ENCODE data around the gene PDHX.
"Not testable (repeated sequence)": the region's sequence is repeated elsewhere in the genome, so short reads cannot be mapped to it uniquely, and the experiment has no call there.

PDHX gene

GRCh38 chr11:34897171-34897870 lies 19.1 kb upstream of the PDHX start:
- in situ Hi-C loops (cut with MboI; ENCODE audit: low sequenced_read_pairs), result loop anchor here (10.0 kb wide), 1 partner anchor 743 kb away; no protein-coding TSS in a partner anchor
- peak; percentile 66 to 96 for DNase-seq (ENCODE audit: low spot score in 2 of 2)
- H3K4me3 ChIP-seq, result no peak overlapping the region
- H3K36me3 ChIP-seq (replicated peaks), result 0 out of 2 replicates have a peak, but pooled peaks cover 2% of the 10 kb centered on the region
- peaks cover 25% of the 10 kb centered on the region for H3K4me1 ChIP-seq
- H3K27me3 ChIP-seq (ENCODE audit: low read depth), result no peaks in the 10 kb centered on the region
- no peaks in the 10 kb centered on the region for H3K9me3 ChIP-seq

GRCh38 chr11:34898474-34898873 lies 17.9 kb upstream of the PDHX start:
- in situ Hi-C loops (cut with MboI; ENCODE audit: low sequenced_read_pairs), result loop anchor here (10.0 kb wide), 1 partner anchor 744 kb away; no protein-coding TSS in a partner anchor
- Histone ChIP-seq H3K9me3 (no peaks in the 10 kb centered on the region), H3K4me1 (peaks cover 25% of the 10 kb centered on the region), H3K36me3 (replicated peaks) (0 out of 2 replicates have a peak, but pooled peaks cover 2% of the 10 kb centered on the region), H3K27me3 (ENCODE audit: low read depth) (no peaks in the 10 kb centered on the region), H3K4me3 (no peak overlapping the region)
- DNase-seq (ENCODE audit: low spot score in 2 of 2), result no peak

GRCh38 chr11:34899633-34900016 lies 16.8 kb upstream of the PDHX start:
- no peak for DNase-seq (ENCODE audit: low spot score in 2 of 2)
- in situ Hi-C loops (cut with MboI; ENCODE audit: low sequenced_read_pairs), result loop anchor here (10.0 kb wide), 1 partner anchor 745 kb away; no protein-coding TSS in a partner anchor
- H3K9me3 ChIP-seq, result no peaks in the 10 kb centered on the region
- no peaks in the 10 kb centered on the region for H3K36me3 ChIP-seq (replicated peaks)
- no peak overlapping the region for H3K4me3 ChIP-seq
- peaks cover 33% of the 10 kb centered on the region for H3K4me1 ChIP-seq
- no peaks in the 10 kb centered on the region for H3K27me3 ChIP-seq (ENCODE audit: low read depth)

GRCh38 chr11:34904421-34904955 lies 11.9 kb upstream of the PDHX start:
- Histone ChIP-seq H3K36me3 (replicated peaks) (no peaks in the 10 kb centered on the region; the same call in 1 of the 2 replicates), H3K4me3 (no peak overlapping the region), H3K4me1 (peaks cover 52% of the 10 kb centered on the region), H3K9me3 (no peaks in the 10 kb centered on the region), H3K27me3 (ENCODE audit: low read depth) (no peaks in the 10 kb centered on the region)
- in situ Hi-C loops (cut with MboI; ENCODE audit: low sequenced_read_pairs), result no loop called here
- DNase-seq (ENCODE audit: low spot score in 2 of 2), result peak; percentile 65 to 84

GRCh38 chr11:34905666-34906065 lies 10.8 kb upstream of the PDHX start:
- Histone ChIP-seq H3K36me3 (replicated peaks) (no peaks in the 10 kb centered on the region; the same call in 1 of the 2 replicates), H3K9me3 (no peaks in the 10 kb centered on the region), H3K4me3 (no peak overlapping the region), H3K27me3 (ENCODE audit: low read depth) (no peaks in the 10 kb centered on the region), H3K4me1 (peaks cover 56% of the 10 kb centered on the region)
- no peak for DNase-seq (ENCODE audit: low spot score in 2 of 2)
- in situ Hi-C loops (cut with MboI; ENCODE audit: low sequenced_read_pairs), result no loop called here

GRCh38 chr11:34907934-34908593 lies 8.4 kb upstream of the PDHX start:
- in situ Hi-C loops (cut with MboI; ENCODE audit: low sequenced_read_pairs), result no loop called here
- peak; percentile 16 to 62 for DNase-seq (ENCODE audit: low spot score in 2 of 2)
- Histone ChIP-seq H3K4me1 (peaks cover 56% of the 10 kb centered on the region), H3K4me3 (no peak overlapping the region), H3K27me3 (ENCODE audit: low read depth) (no peaks in the 10 kb centered on the region), H3K36me3 (replicated peaks) (peaks cover 3% of the 10 kb centered on the region; the same call in 1 of the 2 replicates), H3K9me3 (no peaks in the 10 kb centered on the region)

- peaks cover 14% of the 10 kb centered on the region for H3K36me3 ChIP-seq (replicated peaks)
- no peaks in the 10 kb centered on the region for H3K9me3 ChIP-seq
- H3K4me3 ChIP-seq, result no peak overlapping the region
- peaks cover 49% of the 10 kb centered on the region for H3K4me1 ChIP-seq
- no peaks in the 10 kb centered on the region for H3K27me3 ChIP-seq (ENCODE audit: low read depth)
- no peak for DNase-seq (ENCODE audit: low spot score in 2 of 2)
- in situ Hi-C loops (cut with MboI; ENCODE audit: low sequenced_read_pairs), result no loop called here
These were observed 7.0 kb upstream of the PDHX start for GRCh38 chr11:34909415-34909814.

GRCh38 chr11:34909955-34910354 lies 6.5 kb upstream of the PDHX start:
- in situ Hi-C loops (cut with MboI; ENCODE audit: low sequenced_read_pairs), result loop anchor here (10.0 kb wide), 1 partner anchor 485 kb away; no protein-coding TSS in a partner anchor
- peaks cover 45% of the 10 kb centered on the region for H3K4me1 ChIP-seq
- no peak for DNase-seq (ENCODE audit: low spot score in 2 of 2)

GRCh38 chr11:34910817-34911216 lies 5.6 kb upstream of the PDHX start:
- no peak for DNase-seq (ENCODE audit: low spot score in 2 of 2)
- no peak overlapping the region for H3K4me3 ChIP-seq
- H3K27me3 ChIP-seq (ENCODE audit: low read depth), result no peaks in the 10 kb centered on the region
- peaks cover 40% of the 10 kb centered on the region for H3K4me1 ChIP-seq
- peaks cover 14% of the 10 kb centered on the region for H3K36me3 ChIP-seq (replicated peaks)
- in situ Hi-C loops (cut with MboI; ENCODE audit: low sequenced_read_pairs), result loop anchor here (10.0 kb wide), 1 partner anchor 484 kb away; no protein-coding TSS in a partner anchor
- no peaks in the 10 kb centered on the region for H3K9me3 ChIP-seq

More at GRCh38 chr11:34909955-34910354, 6.5 kb upstream of the PDHX start:
- Histone ChIP-seq H3K4me3 (no peak overlapping the region), H3K36me3 (replicated peaks) (peaks cover 14% of the 10 kb centered on the region), H3K9me3 (no peaks in the 10 kb centered on the region), H3K27me3 (ENCODE audit: low read depth) (no peaks in the 10 kb centered on the region)

- in situ Hi-C loops (cut with MboI; ENCODE audit: low sequenced_read_pairs), result loop anchor here (10.0 kb wide), 1 partner anchor 483 kb away; no protein-coding TSS in a partner anchor
- Histone ChIP-seq H3K4me3 (no peak overlapping the region), H3K36me3 (replicated peaks) (peaks cover 14% of the 10 kb centered on the region), H3K9me3 (no peaks in the 10 kb centered on the region), H3K4me1 (peaks cover 31% of the 10 kb centered on the region), H3K27me3 (ENCODE audit: low read depth) (no peaks in the 10 kb centered on the region)
- DNase-seq (ENCODE audit: low spot score in 2 of 2), result no peak
These were observed 4.7 kb upstream of the PDHX start for GRCh38 chr11:34911676-34912075.

- not testable (repeated sequence) for H3K27me3 ChIP-seq (ENCODE audit: low read depth); H3K4me3 ChIP-seq; H3K9me3 ChIP-seq; DNase-seq (ENCODE audit: low spot score in 2 of 2)
- Histone ChIP-seq H3K4me1 (peaks cover 18% of the 10 kb centered on the region), H3K36me3 (replicated peaks) (peaks cover 14% of the 10 kb centered on the region)
- in situ Hi-C loops (cut with MboI; ENCODE audit: low sequenced_read_pairs), result loop anchor here (10.0 kb wide), 1 partner anchor 481 kb away; no protein-coding TSS in a partner anchor
These were observed 2.9 kb upstream of the PDHX start for GRCh38 chr11:34913556-34913955.

- peaks cover 21% of the 10 kb centered on the region for H3K36me3 ChIP-seq (replicated peaks)
- DNase-seq (ENCODE audit: low spot score in 2 of 2), result no peak
- in situ Hi-C loops (cut with MboI; ENCODE audit: low sequenced_read_pairs), result loop anchor here (10.0 kb wide), 1 partner anchor 479 kb away; no protein-coding TSS in a partner anchor
- no peaks in the 10 kb centered on the region for H3K27me3 ChIP-seq (ENCODE audit: low read depth)
- peak overlapping the region; percentile 87 for H3K4me3 ChIP-seq
- peaks cover 11% of the 10 kb centered on the region for H3K4me1 ChIP-seq
- H3K9me3 ChIP-seq, result no peaks in the 10 kb centered on the region
These were observed 1.0 kb upstream of the PDHX start for GRCh38 chr11:34915136-34916014.

All from HAP-1 (cell line).